GM18498 (cell line): ENCODE results near the gene DNAH1.
"Not testable (repeated sequence)": the region's sequence is repeated elsewhere in the genome, so short reads cannot be mapped to it uniquely, and the experiment has no call there.

Experiments
- ATAC-seq: cut with Tn5 transposase; IDR thresholded peaks from one replicate; pipeline ENCODE4 v1.9.1; 2021; ENCODE audit warnings: mild to moderate bottlenecking, moderate library complexity; ENCODE audit not compliant: unreplicated experiment

Gene DNAH1

GRCh38 chr3:52315977-52316764 is at the start of gene DNAH1:
DNAH1 (plus strand) TSS chr3:52316319; CDS start chr3:52322443, 6,124 bp downstream.
- ATAC-seq, result no peak

GRCh38 chr3:52268036-52268435 is 48.1 kb upstream of the DNAH1 start:
- ATAC-seq, result no peak

GRCh38 chr3:52269776-52270175 is 46.3 kb upstream of the DNAH1 start:
- no peak for ATAC-seq

GRCh38 chr3:52270252-52270754 is 45.8 kb upstream of the DNAH1 start:
- ATAC-seq, result no peak

GRCh38 chr3:52272172-52272571 is 43.9 kb upstream of the DNAH1 start:
- ATAC-seq, result not testable (repeated sequence)

GRCh38 chr3:52272831-52273230 is 43.3 kb upstream of the DNAH1 start:
- no peak for ATAC-seq

- ATAC-seq, result not testable (repeated sequence)
Measured at GRCh38 chr3:52274781-52275180, 41.3 kb upstream of the DNAH1 start.

GRCh38 chr3:52277071-52277964 is 38.8 kb upstream of the DNAH1 start:
- ATAC-seq, result peak; percentile 22

- peak; percentile 68 for ATAC-seq
Measured at GRCh38 chr3:52277972-52278509, 38.1 kb upstream of the DNAH1 start.

- peak; percentile 89 for ATAC-seq
Measured at GRCh38 chr3:52278510-52279069, 37.5 kb upstream of the DNAH1 start, which contains the start of gene WDR82. WDR82 (minus strand) TSS chr3:52278649; CDS start chr3:52278361, 288 bp downstream.

GRCh38 chr3:52279596-52279995 is 36.5 kb upstream of the DNAH1 start:
- no peak for ATAC-seq

GRCh38 chr3:52280050-52280461 is 36.1 kb upstream of the DNAH1 start:
- no peak for ATAC-seq

- ATAC-seq, result no peak
Measured at GRCh38 chr3:52281981-52282801, 33.9 kb upstream of the DNAH1 start.

GRCh38 chr3:52283306-52283705 is 32.8 kb upstream of the DNAH1 start:
- ATAC-seq, result no peak

- ATAC-seq, result not testable (repeated sequence)
Measured at GRCh38 chr3:52284051-52284450, 32.1 kb upstream of the DNAH1 start.

- no peak for ATAC-seq
Measured at GRCh38 chr3:52286777-52287110, 29.4 kb upstream of the DNAH1 start.

GRCh38 chr3:52288674-52289073 is 27.4 kb upstream of the DNAH1 start:
- ATAC-seq, result no peak

GRCh38 chr3:52289338-52289746 is 26.8 kb upstream of the DNAH1 start:
- no peak for ATAC-seq

GRCh38 chr3:52289747-52290595 is 26.1 kb upstream of the DNAH1 start:
- ATAC-seq, result no peak
